Gastrocnemius medialis (tissue), 4 donors: ENCODE measurements around the gene PREPL.

Experiments used
- CTCF ChIP-seq, 5 experiments: fragments of 450-650 bp in 3 of 5; fragments of 200-600 bp in 2 of 5; sonication (generic) in 2 of 5; IDR thresholded peaks in 4 of 5; conservative IDR thresholded peaks in 1 of 5; 1 replicate in 4 of 5; 2 replicates in 1 of 5; pipeline ENCODE4 v1.5.1; 2016 to 2019; ENCODE audit warnings: antibody characterized with exemption in 5 of 5, mild to moderate bottlenecking in 3 of 5, moderate library complexity in 3 of 5
- POLR2A ChIP-seq, 2 donors: fragments of 450-650 bp; IDR thresholded peaks; one replicate each; pipeline ENCODE4 v1.6.1; 2017; ENCODE audit warnings: antibody characterized with exemption in 2 of 2, mild to moderate bottlenecking in 2 of 2, moderate library complexity in 2 of 2

- TF ChIP-seq CTCF (IDR thresholded peaks at IDR 0.05 in 4 of 5, conservative IDR thresholded peaks at IDR 0.05 in 1 of 5), result no peak
- no peak for TF ChIP-seq POLR2A (IDR thresholded peaks at IDR 0.05)
Observed at GRCh38 chr2:44330801-44331200, 30.5 kb downstream of the PREPL start.
